NCI-H345 (cell line): Measurements from ENCODE around the gene GFOD1.
"Not testable (repeated sequence)": the region's sequence is repeated elsewhere in the genome, so short reads cannot be mapped to it uniquely, and the experiment has no call there.

Experiments
- DNase-seq: peaks from one replicate; lab custom pipeline; 2025; lab: John Stamatoyannopoulos, UW

GFOD1 gene

DNA sequence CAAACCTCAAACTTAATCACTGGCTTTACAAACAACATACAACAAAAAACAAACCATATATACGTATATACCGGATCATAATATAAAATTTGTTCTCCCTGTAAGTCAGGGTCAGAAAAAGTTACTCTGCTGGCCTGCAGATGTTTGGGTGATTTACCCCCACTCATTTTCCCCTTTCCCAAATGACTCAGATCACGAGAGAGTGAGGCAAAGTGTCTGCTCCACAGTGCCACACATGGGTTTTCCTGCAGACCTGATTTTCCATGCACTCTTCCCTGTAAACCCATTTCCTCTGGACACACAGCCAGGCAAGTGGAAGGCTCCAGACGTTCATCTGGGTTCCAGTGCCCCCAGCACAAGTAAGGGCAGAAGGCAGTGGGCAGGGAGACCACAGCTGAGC is 23.5 kb downstream of the GFOD1 start:
- no peak for DNase-seq

DNA sequence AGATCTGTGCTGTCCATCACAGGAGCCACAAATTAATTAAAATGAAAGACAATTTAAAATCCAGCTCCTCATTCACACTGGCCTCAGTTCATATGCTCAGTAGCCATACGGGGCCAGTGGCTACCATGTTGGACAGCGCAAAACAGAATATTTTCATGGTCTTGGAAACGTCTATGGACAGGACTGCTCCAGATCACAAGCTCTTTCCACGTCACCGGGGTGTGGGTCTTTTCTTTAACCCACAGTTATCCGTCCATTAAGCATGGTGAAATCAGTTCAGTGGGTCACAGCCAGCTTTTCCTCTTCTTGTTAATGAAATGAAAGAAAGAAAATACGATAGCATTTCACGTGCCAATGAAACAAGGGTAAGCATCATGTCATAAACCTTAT is 24.1 kb downstream of the GFOD1 start:
- no peak for DNase-seq

DNA sequence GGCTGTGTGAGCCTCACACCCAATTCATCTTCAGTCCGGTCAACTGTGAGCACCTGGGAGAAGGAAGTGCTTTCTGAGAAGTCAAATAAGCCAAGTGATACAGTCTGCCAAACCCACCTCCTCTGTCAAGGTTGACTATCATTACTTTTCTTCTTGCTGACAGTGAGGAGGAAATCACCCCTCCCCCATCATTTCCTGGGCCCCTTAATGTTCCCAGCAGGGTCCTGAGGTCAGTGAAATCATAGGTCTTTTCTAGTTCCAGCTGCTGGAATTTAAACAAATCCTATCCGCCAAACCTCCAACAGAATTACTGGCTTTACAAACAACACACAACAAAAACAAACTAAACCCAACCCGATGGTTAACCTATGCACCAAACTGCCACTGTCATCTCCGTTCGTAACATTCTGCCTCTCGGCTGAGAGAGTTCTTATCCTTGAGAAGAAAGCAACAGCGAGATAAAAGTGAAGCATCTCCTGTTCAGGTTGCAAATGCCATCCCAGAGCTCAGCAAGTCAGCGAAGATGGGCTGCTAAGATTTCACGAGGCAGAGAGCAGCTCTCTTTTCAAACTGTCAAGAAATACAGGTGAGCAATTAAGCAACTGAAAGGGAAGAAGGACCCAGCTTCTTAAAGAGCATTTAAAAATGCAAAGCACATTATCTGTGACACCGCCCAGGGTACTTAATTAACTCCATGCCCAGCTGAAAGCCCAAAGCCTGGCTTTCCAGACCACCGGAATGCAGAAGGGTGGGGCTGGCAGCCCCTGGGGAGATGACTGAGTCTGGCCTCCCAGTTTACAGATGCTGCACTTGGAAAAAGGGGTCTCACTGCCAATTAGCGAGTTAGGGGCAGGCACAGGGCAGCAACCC is 24.7 kb downstream of the GFOD1 start:
- no peak for DNase-seq

DNA sequence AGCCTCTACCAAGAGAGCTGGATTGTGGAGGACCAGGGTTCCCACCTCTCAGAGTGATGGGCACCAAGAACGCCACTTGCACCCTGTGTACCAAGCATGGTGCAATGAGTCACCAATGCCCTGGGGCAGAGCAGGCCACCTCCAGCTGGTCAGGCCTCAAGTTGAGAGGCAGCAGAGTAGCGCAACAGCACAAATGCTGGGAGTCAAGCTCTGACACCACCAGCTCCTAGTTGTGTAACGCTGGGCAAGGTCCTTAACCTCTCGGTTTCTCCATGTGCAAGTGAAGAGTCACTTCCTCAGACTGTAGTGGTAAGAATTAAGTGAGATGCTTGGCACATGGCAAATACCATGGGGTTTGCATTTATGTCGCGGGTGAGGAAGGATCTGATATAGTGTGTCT is 25.6 kb downstream of the GFOD1 start:
- no peak for DNase-seq

DNA sequence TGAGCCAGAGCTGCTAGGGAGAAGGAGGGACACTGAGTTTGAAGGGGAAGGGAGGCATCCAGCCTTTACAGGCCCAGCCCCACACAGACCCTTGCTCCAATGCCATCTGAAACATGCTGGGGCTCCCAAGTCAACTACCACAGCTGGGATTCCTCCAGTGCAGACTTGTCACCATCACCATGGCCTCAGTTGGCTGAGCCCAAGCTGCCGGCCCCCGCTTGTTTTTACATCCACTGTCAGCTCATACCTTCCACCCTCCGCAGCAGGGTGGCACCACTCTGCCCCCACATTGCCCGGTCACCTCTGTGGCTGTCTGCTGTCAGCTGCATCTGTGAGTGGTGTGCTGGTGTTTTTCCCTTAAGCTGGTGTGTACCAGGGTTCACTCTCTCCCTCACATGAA is 26.1 kb downstream of the GFOD1 start:
- no peak for DNase-seq

DNA sequence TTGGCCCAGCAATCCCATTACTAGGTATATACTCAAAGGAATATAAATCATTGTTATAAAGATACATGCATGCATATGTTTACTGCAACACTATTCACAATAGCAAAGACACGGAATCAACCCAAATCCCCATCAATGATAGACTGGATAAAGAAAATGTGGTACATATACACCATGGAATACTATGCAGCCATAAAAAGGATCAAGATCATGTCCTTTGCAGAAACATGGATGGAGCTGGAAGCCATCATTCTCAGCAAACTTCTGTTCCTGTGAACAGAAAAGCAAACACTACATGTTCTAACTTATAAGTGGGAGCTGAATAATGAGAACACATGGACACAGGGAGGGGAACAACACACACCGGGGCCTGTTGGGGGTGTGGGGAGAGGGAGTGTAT is 27.1 kb downstream of the GFOD1 start:
- not testable (repeated sequence) for DNase-seq

DNA sequence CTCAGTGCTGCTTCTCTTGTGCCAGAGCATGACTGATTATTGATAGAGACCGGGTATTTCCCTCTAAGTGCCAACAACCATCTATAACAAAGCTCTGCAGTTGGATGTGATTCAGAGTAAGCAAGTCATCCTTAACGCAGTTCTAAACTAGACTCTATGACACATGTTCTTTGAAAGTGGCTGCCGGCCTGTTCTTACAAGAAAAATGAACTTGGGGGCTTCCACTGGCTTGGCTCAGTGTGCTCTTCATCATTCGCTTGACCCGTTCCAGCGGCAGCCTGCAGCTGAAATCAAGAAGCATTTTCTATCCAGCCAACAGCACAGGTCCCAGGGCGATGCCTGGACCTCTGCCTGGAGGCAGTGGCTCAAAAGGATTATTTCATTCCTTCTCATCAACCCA is 29.8 kb downstream of the GFOD1 start:
- DNase-seq = no peak

DNA sequence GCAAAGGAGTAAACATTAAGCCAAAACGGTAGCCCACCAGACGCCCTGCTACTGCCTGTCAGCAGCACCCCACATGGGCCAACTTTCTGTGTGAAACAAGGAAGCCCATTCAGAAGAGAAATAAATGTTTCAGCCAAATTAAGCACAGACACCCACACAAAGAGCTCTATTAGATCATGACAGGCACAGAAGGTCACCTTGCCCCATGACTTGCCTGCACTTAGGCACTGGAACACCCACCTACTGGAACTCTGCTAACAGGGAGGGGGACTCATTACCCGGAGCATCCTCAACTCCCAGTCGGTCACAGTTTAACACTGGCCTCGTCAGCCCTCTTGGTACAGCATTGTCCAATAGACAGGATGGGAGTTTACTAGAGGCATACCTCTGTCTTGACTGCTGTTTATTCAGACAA is 31.8 kb downstream of the GFOD1 start:
- no peak for DNase-seq

DNA sequence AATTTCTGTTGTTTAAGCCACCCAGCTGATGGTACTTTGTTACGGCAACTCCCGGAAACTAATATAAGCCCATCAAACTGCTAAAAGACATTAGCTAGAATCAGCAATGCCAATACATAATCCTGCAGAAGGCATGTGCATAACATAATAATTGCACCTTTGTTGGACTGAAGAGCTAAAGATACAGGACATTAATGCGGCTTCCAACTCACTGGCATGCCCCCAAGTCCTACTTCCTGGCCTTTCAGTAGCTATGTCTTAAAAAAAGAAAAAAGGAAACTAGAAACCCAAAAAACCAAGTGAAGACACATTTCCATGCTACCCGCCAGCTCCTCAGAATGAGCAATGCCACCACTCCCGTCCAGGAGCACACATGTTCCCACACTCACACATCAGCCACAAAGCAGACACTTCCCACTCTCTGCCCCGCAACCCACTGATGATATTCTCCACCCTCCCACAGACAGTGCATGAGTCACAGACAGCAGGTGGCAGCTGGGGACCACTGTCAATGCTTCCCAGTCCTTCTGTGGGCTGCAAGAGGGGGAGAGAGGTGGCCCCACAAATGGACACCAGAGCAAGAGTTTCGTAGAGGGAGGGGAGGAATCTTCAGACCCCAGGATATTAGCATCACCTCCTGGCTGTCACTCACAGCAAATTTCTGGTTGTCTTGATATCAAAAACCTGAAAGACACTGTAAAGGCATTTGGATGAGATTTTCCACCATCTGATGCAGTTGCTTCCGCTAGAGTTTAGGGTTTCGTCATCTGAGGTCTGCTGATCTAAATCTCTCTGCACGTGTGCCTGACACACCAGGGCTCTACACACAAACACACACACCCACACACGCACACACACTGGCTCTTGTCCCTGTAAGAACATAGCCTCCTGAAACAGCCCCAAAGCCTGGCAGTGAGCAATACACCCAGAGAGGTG is 32.8 kb downstream of the GFOD1 start:
- no peak for DNase-seq

DNA sequence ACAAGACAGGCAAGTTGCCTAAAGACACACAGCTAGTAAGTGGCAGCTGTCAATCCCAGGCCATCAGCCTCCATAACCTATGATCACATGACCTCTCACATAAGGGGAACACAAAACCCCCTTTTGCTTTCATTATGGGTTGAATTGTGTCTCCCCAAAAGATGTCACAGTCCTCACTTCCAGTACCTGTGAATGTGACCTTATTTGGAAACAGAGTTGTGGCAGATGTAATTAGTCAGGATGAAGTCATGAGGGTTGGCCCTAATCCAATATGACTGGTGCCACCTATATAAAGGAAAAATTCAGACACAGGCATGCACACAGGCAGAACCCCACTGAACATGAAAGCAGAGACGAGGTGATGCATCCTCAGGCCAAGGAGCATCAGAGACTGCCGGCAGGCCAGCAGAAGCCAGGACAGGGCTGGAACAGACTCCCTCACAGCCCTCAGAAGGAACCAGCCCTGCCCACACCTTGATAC is 33.6 kb downstream of the GFOD1 start:
- DNase-seq = no peak

DNA sequence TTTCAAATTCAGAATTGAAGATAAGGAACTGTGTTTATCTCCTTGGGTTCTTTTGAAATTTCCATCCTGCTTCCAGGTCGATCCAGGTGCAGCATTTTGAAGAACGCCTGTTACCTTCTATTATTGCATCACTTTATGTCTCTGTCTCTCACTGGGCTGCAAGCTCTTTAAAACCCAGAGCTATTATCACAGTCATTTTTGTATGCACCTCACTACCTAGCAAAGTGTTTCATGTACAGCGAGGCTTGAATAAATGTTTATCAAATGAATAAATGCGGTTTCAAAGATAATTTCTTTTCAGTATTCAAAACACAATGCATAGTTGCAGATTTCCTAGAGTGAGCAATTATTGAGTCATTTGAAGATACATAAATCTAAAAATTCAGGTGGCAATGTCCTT is 34.2 kb downstream of the GFOD1 start:
- DNase-seq = no peak

DNA sequence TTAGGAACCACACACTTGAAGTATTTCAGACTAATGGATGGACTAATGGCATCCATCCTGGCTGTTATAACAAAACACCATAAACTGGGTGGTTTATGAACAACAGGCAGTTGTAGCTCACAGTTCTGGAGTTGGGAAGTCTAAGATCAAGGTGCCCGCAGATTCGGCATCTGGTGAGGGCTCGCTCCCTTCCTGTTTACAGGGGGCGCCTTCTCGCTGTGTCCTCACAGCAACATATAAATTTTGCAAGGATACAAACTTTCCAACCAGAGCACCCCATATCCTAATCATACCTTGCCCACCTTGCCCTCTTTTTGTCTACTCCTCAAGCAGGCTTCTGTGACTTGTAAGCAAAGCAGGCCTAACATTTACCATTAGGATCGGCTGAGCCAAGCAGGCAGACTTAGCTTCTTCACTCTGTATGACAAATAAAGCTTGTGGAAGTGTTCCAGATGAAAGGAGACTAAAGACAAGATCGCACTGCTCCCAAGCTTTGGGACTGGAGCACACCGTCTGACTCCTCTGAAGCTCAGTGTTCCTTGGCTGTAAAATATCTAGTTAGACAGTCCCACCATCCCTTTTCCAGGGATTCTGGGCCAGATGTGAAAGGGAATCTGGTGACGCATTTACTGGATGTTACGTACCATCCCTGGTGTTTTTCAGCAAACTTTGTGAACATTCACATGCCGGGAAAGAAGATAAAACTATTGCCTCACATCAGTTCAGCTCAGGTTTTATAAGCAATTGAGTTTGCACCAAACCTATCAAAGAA is 34.9 kb downstream of the GFOD1 start:
- no peak for DNase-seq

DNA sequence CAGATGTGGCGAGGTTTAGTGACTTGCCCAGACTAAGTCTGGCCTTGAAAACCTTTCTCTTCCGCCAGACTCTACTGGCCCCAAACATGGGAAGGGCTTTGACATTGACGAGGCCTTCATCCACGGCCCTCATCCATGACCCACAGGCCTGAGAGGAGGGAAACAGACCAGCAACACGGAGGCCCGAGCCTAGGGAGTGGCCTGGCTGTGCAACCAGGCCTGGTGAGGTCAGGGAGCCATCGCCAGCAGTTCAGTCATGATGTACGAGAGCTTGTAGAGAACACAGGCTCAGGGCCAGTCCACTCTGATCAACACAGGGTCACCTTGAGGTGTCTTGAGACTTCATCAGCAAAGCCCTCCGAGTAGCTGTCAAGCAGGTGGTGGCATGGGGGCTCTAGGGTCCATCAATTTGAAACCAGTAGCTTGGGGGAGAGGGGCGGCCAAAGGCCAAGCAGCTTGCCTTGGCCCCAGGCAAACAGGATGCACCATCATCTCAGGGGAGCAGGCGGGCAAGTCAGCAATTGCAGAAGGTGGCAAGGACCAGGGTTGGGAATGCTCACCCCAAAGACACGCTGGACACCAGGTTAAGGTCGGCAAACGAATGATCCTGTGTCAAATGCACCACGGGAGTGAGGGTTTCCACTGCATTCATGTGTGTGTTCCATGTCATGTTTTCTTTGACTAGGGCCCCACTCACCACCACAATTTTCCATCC is 36.1 kb downstream of the GFOD1 start:
- DNase-seq = no peak

DNA sequence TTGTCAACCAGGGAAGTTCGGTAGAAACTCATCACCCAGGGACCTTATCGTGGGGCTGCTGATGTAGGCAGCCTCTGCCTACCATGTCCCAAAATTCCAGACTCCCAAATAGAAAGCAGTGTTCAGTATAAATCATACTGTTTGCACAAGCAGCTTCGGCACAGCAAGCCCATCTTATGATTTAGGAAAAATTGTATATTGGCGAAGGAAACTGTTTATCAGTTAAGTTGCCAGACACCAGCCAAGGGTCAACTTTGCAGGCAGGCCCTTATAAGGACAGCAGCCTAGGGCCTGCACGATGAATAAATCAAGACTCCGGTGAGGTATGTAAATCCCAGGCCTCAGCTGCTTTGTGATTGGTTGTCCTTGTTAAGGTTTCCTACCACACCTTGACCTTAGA is 36.8 kb downstream of the GFOD1 start:
- DNase-seq = no peak

DNA sequence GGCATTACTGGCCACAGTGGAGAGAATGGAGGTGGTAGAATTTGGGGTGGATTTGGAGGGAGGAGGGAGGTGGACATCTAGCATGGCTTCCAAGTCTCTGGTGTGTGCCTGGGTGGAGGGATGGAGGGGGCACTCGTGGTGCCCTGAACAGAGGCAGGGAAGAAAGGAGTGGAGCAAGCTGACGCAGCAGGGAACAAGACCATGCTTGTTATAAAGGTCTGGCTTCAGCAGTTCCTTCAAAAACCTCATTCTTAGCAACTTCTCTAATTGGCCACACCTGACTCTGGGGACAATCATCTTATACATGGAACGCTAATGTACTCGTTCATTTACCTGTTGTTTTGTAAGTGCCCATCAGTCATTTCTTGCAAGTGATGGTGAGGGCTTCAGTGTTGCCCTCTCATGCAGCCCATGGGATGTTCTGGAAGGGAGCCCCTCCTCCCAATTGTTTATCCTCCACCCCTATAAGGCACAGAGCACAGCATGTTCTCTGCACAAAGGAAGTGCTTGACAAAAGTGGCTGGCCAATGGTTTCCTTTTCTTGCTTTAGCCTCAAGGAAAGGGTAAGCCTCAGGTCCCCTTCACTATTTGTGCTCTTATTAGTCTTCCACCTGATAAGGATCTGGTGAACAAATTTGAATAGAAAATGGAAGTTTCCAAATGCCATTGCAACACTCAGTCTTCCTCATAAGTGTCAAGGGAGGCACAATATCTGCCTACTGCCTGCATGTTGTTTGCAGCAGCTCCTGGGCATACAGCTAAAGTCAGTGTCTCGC is 39.3 kb downstream of the GFOD1 start:
- no peak for DNase-seq

DNA sequence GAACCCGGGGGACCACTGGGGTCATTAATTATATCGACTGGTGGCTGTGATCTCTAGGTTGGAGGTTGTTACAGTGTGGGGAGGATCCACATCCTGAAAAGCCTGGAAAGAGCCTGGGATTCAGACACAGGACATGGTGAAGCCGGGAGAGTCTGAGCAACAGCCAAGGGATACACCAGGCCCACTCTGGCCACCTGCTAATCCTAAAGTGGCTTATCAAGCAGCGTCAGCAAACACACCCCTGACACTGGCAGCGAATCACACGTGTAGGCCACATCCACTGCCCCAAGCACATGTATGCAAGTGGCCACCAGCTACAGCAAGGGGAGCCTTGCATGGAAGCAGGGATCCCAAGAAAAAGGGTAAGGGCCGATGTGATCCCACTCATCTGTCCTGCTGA is 41.0 kb downstream of the GFOD1 start:
- DNase-seq = no peak

DNA sequence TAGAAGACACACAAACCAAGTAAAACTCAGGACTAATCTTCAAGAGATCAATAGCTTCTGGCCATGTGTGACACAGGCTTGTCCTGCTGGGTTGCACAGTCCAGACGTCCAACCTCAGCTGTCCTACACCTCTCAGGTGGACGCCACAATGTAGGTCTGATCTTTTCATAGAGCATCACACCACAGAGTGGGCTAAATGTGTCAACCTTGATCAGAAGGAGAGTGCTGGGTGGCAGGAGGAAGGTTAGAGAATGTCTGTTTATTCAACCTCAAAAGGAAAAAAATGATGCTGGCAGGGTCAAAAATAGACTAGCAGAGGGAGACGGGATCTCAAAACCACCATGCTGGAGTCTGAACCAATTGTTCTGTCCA is 41.7 kb downstream of the GFOD1 start:
- no peak for DNase-seq

DNA sequence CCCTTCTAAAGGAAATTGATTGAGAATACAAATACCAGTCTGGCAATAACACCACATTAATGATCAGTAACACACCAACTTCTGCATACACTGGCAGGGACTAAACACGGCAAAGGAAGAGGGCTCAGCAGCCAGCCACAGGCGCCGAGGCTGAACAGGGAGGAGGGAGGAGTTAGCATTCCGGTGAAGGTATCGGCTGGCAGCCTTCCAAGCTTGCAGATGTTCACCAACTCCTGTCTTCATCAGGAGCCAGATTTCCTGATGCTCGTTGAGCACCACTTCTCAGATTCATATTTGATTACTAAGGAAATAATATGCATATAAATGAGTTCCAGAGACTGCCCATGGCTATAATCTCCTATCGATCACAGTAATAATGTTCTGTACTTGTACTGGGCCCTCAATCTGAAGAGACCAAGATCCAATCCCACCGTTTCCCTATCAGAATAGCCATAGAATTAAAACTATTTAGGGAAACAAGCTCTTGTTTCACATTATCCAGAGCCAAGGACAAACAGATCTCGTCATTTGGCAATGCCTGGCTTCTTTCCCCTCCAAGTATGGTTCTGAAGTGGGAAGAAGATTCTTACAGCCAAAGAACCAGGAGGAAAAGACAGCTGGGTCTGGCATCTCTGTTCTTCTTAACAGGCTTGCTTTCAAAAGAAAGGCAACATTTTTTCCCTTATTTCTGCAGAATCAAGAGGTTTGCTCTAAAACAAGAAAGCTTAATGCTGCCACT is 42.2 kb downstream of the GFOD1 start:
- peak; percentile 57 for DNase-seq

DNA sequence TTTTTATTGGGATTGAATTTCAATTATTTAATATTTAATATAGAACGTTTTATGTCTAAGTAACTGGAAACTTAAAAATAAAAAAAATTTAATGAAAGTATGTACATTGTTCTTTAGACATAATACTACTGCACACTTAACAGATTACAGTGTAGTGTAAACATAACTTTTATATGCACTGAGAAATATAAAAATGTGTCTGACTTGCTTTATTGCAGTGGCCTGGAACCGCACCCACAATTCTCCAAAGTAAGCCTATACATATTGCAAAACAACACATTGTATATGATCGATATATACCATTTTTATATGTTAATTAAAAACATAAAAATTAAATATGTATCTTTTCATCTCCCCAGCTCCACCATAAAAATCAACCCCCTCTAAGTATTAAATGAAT is 42.8 kb downstream of the GFOD1 start:
- no peak for DNase-seq

DNA sequence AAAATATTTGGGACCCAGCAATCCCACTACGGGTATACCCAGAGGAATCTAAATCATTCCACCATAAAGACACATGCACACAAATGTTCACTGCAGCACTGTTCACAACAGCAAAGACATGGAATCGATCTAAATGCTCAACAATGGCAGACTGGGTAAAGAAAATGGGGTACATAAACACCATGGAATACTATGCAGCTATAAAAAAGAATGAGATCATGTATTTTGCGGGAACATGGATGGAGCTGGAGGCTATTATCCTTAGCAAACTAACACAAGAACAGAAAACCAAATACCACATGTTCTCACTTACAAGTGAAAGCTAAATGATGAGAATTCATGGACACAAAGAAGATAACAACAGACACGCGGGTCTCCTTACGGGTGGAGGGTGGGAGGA is 43.4 kb downstream of the GFOD1 start:
- DNase-seq = not testable (repeated sequence)
